Small intestine (tissue), 7 donors: ENCODE data around the gene PRKCA. TPM values are rescaled to one million over a fixed set of nuclear protein-coding genes. Genes with fewer than 3 reads are reported as not detected.
"Not testable (repeated sequence)": the region's sequence is repeated elsewhere in the genome, so short reads cannot be mapped to it uniquely, and the experiment has no call there.

Experiments
- DNase-seq, 2 donors: peaks; one replicate each; pipeline versions ENCODE4 v3.0.0 to v3.0.0-alpha.2; 2013
- FAIRE-seq: peaks from 2 replicates; lab custom pipeline; 2012; peaks lifted over from hg19 to GRCh38; lab: Jason Lieb, UNC
- H3K27ac ChIP-seq, 3 donors: one replicate each; pipeline ENCODE4 v1.5.1; 2013; ENCODE audit warnings: low read length in 2 of 3, mild to moderate bottlenecking in 2 of 3, control low read depth in 1 of 3, inconsistent platforms in 1 of 3, low read depth in 1 of 3, moderate library complexity in 1 of 3
- H3K27me3 ChIP-seq, 3 donors: one replicate each; pipeline ENCODE4 v1.6.1; 2013; ENCODE audit warnings: low read length in 3 of 3, inconsistent platforms in 1 of 3; ENCODE audit not compliant: control insufficient read depth in 3 of 3, insufficient read depth in 3 of 3
- H3K36me3 ChIP-seq, 3 donors: one replicate each; pipeline ENCODE4 v1.6.1; 2013; ENCODE audit warnings: low read length in 3 of 3, inconsistent platforms in 1 of 3, low read depth in 1 of 3, mild to moderate bottlenecking in 1 of 3, moderate library complexity in 1 of 3; ENCODE audit not compliant: control insufficient read depth in 3 of 3, insufficient read depth in 2 of 3
- H3K4me1 ChIP-seq, 3 donors: one replicate each; pipeline ENCODE4 v1.6.1; 2013; ENCODE audit warnings: low read length in 2 of 3, inconsistent platforms in 1 of 3, low read depth in 1 of 3, mild to moderate bottlenecking in 1 of 3, moderate library complexity in 1 of 3; ENCODE audit not compliant: control insufficient read depth in 3 of 3, insufficient read depth in 2 of 3
- H3K4me3 ChIP-seq, 3 donors: one replicate each; pipeline ENCODE4 v1.5.1; 2013; ENCODE audit warnings: low read length in 3 of 3, control low read depth in 1 of 3, inconsistent platforms in 1 of 3, low read depth in 1 of 3, mild to moderate bottlenecking in 1 of 3, moderate library complexity in 1 of 3
- H3K9me3 ChIP-seq, 2 donors: one replicate each; pipeline ENCODE4 v1.6.1; 2013; ENCODE audit warnings: low read depth in 1 of 2, low read length in 1 of 2; ENCODE audit not compliant: control insufficient read depth in 2 of 2, insufficient read depth in 1 of 2
- WGBS, 3 donors: extraction: QIAGEN DNeasy Blood & Tissue Kit; methylation state at CpG; one replicate each; pipeline ENCODE4 v1.1.7; 2013; 5-methylcytosine and 5-hydroxymethylcytosine counted together
- polyA plus RNA-seq, 4 donors: library from polyadenylated mRNA; stranded (reverse) in 3 of 4; unstranded in 1 of 4; fragments of 200-250 nt in 3 of 4; fragments of 120-200 nt in 1 of 4; gene quantifications; one replicate each; pipeline versions ENCODE4 v1.2.1 to v1.2.3, GENCODE V29; 2013
- donor health status: healthy with polysubstance abuse.
- donor health status: control.
- donor health status: control.
- donor health status: Bipolar disorder and iron deficiency.
- donor health status: healthy.

PRKCA gene
- polyA plus RNA-seq, 4 donors, result 11.3 to 26.6 (median 22.9) TPM

DNA sequence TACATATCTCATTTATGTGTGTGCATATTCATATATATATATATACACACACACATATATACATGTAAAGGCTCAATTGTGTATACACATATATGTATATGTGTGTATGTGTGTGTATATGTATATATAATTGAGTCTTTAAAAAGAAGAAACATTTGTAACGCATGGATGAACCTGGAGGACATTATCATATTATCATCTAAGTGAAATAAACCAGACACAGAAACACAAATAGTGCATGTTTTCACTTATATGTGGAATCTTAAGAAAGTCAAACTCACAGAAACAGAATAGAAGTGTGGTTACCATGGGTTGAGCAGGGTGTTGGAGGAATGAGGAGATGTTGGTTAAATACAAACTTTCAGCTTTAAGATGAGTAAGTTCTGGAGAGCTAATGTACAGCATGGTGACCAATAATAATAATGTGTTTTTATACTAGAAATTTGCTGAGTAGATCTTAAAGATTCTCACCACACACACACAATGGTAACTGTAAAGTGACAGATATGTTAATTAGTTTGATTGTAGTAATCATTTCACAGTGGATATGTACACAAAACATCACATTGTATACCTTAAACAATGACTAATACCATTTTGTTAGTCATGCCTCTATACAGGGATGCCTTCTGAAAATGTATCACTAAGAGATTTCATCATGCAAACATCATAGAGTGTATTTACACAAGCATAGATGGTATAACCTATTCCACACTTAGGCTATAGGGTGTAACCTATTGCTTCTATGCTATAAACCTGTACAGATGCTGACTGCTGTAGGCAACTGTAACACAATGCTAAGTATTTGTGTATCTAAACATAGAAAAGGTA is 399.9 kb downstream of the PRKCA start:
- peak in 1 of 2 donors; percentile 24 for DNase-seq

DNA sequence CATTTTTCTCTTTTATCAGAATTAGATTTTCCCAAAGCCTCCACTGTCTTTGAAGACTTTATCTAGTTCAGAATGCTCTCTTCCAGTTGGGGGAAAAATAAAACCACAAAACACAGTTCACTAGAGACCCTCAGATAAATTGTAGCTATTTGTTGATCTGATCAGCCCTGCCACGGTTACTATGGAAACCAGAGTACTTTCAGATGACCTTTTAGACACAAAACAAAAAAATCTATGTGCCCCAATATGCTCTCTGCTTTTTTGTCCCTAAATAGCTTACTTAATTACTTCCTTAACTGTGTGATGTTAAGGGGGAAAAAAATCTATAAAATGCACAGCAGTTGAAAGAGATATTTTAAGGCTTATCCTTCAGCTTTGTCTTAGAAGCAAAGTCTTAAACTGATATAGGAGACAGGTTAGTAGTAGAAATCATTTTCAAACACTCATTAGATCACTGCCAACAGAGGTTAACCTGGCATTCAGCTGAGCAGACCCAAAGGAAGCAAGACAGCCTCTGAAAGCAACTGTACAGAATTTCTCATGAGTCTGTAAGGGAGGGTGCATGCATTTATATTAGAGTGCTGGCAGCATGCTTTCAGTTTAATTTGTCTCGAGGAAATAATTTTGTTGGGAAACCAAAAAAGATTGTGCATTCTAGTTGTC is 402.6 kb downstream of the PRKCA start:
- Histone ChIP-seq H3K27me3 (no peaks in the 10 kb centered on the region), H3K9me3 (no peaks in the 10 kb centered on the region), H3K4me1 (no peaks in the 10 kb centered on the region), H3K4me3 (no peak overlapping the region), H3K27ac (no peak overlapping the region), H3K36me3 (peaks cover 0 to 3% (median 0%) of the 10 kb centered on the region in 3 donors)
- FAIRE-seq (no peak), DNase-seq (no peak)
- 44 to 79% (median 66%) methylated on average over 2 of the region's 2 CpGs for WGBS, 3 donors

More for the DNA sequence above, 399.9 kb downstream of the PRKCA start:
- no peaks in the 10 kb centered on the region for H3K27me3 ChIP-seq
- FAIRE-seq, result no peak
- 92 to 96% (median 95%) methylated on average over 1 of the region's 1 CpG for WGBS, 3 donors
- H3K9me3 ChIP-seq, result peaks cover 0 to 12% of the 10 kb centered on the region in 2 donors
- peaks cover 0 to 11% (median 3%) of the 10 kb centered on the region in 3 donors for H3K36me3 ChIP-seq
- H3K27ac ChIP-seq, result no peak overlapping the region
- no peaks in the 10 kb centered on the region for H3K4me1 ChIP-seq
- no peak overlapping the region for H3K4me3 ChIP-seq

DNA sequence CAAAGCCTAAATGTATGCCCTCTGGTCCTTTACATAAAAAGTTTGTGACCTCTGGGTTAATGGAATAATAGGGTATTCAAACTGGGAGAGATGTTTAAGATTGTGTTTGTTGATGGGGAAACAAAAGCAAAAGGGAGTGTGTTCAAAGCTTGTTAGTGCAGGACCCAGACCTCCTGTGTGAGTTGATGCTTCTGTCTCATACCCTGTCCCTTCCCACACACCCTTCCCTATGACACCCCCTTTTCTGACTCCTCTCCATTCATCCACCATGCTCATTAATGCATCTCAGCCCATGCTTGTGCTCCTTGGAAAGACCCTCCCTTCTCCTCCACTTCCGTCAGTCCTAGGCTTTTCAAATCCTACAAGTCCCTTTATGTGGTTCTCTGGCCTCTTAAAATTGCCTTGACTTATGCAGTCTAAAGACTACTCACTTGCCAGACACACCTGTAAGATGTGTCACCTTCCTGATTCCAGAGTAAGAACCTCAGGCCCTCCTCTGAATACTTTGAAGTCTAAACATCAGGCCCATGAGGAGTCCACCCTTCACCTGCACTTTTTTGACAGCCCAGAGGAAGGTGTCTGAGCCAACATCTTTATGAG is 404.5 kb downstream of the PRKCA start:
- Histone ChIP-seq H3K36me3 (peaks cover 0 to 5% (median 0%) of the 10 kb centered on the region in 3 donors), H3K27me3 (no peaks in the 10 kb centered on the region), H3K4me1 (peaks cover 0 to 6% (median 0%) of the 10 kb centered on the region in 3 donors), H3K9me3 (no peaks in the 10 kb centered on the region), H3K27ac (no peak overlapping the region), H3K4me3 (no peak overlapping the region)
- WGBS, 3 donors, result 95 to 100% (median 96%) methylated on average over 1 of the region's 1 CpG
- DNase-seq (no peak), FAIRE-seq (no peak)

DNA sequence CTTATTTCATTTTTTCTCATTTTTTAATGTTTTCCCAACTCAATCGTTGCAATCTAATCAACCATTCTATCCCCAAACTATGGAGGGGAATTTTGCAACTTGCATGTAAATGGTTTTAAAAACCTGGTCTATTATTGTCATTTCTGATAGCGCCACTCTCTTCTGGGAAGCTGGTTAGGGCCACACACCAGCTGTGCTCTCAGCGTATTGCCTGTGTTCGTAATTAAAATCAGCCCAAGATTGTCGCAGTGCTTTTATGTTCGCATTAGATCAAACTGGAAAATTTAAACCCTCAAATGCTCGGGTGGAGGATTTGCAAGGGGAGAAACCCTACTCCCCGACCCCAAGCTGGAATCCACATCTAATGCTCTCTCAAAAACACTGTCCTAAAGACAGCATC is 409.0 kb downstream of the PRKCA start:
- no peak overlapping the region for H3K4me3 ChIP-seq

DNA sequence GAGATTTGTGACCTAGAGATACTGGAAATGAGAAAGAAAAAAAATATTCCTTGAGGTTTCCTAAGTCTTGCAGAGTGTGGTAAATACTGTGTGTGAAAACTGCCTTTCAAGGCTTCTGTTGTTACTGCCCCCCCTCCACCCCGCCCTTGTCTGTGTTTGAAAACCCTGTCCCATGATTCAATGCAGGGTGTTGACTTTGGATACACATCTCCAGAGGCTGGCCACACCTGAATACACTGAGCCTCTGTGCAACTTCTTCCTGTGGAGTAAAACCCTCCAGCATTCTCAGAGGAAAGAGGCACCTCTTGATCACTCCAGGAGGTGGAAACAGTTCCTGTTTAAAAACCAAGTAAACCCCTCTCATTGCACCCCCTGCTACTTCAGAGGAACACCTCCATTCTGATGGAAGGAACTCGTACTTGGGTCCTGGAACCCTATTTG is 409.5 kb downstream of the PRKCA start:
- Histone ChIP-seq H3K4me3 (no peak overlapping the region), H3K4me1 (peaks cover 2 to 13% (median 4%) of the 10 kb centered on the region in 3 donors), H3K27ac (peak overlapping the region; percentile 16 to 73 (median 18)), H3K9me3 (no peaks in the 10 kb centered on the region), H3K36me3 (peaks cover 0 to 18% (median 0%) of the 10 kb centered on the region in 3 donors), H3K27me3 (no peaks in the 10 kb centered on the region)
- DNase-seq (peak; percentile 61 to 74), FAIRE-seq (no peak)
- WGBS, 3 donors, result 27 to 46% (median 33%) methylated on average over 2 of the region's 2 CpGs

More for the DNA sequence above, 409.0 kb downstream of the PRKCA start:
- no peaks in the 10 kb centered on the region for H3K9me3 ChIP-seq
- peaks cover 0 to 16% (median 0%) of the 10 kb centered on the region in 3 donors for H3K36me3 ChIP-seq
- no peaks in the 10 kb centered on the region for H3K27me3 ChIP-seq
- WGBS, 3 donors, result 78 to 85% (median 82%) methylated on average over 8 of the region's 8 CpGs
- DNase-seq (no peak), FAIRE-seq (no peak)
- peak overlapping the region in 1 of 3 donors; percentile 30 for H3K27ac ChIP-seq
- H3K4me1 ChIP-seq, result peaks cover 2 to 13% (median 4%) of the 10 kb centered on the region in 3 donors

DNA sequence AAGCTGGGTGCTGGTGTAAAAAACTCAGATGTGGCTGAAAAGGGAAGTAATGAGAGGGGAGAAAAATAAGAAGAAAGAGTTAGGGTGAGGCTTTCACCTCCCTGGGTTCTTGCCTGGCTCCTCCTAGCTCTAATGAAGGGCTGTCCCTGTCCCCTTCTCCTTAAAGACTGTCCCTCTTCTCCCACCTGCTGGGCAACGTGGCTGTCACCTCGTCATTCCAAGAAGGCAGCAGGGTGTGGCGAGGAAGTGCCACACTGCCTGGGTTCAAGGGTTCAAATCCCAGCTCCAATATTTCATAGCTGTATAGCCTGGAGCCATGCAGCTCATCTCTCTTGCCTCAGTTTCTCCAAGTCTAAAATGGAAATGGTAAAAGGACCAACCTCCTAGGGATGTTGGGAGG is 410.0 kb downstream of the PRKCA start:
- FAIRE-seq (no peak), DNase-seq (no peak)
- 37 to 59% (median 41%) methylated on average over 3 of the region's 3 CpGs for WGBS, 3 donors
- H3K27ac ChIP-seq, result peak overlapping the region; percentile 16 to 73 (median 18)
- no peaks in the 10 kb centered on the region for H3K9me3 ChIP-seq
- H3K4me1 ChIP-seq, result peaks cover 2 to 13% (median 4%) of the 10 kb centered on the region in 3 donors
- peaks cover 0 to 20% (median 0%) of the 10 kb centered on the region in 3 donors for H3K36me3 ChIP-seq
- H3K4me3 ChIP-seq, result no peak overlapping the region
- no peaks in the 10 kb centered on the region for H3K27me3 ChIP-seq

DNA sequence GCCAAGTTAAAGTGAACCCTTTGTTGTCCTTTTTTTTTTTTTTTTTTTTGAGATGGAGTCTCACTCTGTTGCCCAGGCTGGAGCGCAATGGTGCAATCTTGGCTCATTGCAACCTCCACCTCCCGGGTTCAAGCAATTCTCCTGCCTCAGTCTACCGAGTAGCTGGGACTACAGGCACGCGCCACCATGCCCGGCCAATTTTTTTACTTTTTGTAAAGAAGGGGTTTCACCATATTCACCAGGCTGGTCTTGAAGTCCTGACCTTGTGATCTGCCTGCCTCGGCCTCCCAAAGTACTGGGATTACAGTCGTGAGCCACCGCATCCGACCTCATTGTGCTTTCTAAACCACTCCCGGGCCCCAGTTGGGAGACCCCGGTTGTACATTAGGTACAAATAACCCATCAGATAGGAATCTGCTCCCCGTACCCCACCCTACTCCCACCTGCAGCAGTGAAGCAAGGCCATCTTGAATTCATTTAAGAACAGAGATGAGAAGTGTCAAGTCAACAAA is 410.7 kb downstream of the PRKCA start:
- H3K4me1 ChIP-seq, result peaks cover 2 to 13% (median 4%) of the 10 kb centered on the region in 3 donors
- not testable (repeated sequence) for DNase-seq, H3K9me3 ChIP-seq, H3K27me3 ChIP-seq, H3K27ac ChIP-seq, H3K4me3 ChIP-seq, FAIRE-seq
- peaks cover 0 to 23% (median 0%) of the 10 kb centered on the region in 3 donors for H3K36me3 ChIP-seq
- WGBS, 3 donors, result 93 to 95% (median 93%) methylated on average over 13 of the region's 13 CpGs
